Pulmonary artery endothelial cell (primary cell): Measurements from ENCODE around the gene TNK2. TPM values are rescaled to one million over a fixed set of nuclear protein-coding genes. Genes with fewer than 3 reads are reported as not detected.
"Not testable (repeated sequence)": the region's sequence is repeated elsewhere in the genome, so short reads cannot be mapped to it uniquely, and the experiment has no call there.

Source experiments
- DNase-seq: peaks from one replicate; pipeline ENCODE4 v3.0.0-alpha.2; 2011; ENCODE audit warnings: low read depth, low spot score
- total RNA-seq: library from RNA; depleted of rRNA; stranded (reverse); fragments of >200 nt; gene quantifications from 2 replicates; pipeline ENCODE4 v1.2.3, GENCODE V29; 2014

TNK2 gene
- total RNA-seq, result 8.0 and 10.5 TPM in 2 replicates

DNA sequence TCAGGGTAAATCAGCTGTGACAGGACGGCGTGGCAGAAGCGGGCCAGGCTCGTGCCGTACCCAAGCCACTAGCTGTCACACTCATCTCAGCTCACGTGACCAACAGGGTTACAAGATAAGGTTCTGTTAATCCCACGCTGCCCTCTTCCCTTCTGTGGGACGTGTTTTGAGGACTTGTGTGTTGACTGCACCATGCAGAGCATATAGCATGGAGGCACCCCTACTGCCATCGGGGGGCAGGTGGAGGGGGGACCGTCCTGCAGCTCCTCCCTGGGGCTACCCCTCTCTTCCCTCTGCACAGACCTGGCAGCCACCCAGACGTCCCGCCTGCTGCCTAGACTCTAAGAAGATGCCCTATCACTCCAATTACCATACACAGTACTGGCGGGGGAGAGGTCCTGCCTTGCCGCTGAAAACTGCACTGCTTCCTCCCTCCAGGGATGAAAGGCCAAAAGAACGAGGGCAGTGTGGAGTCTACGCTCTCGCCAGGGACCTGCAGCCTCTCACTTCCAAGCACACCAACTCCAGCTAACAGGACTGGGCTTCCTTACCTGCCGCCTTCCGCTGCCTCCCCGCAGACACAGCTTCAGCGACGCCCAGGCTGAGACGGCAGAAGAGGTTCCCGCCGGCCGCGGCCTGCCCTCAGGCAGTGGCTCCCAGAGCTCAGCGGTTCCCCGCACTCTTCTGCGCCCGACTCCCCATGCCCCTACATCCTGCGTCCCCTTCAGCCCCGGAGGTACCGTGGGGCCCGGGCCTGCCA is at the start of gene TNK2:
Gene TNK2, minus strand, starts transcription at position 618 of the 760 bp plus-strand sequence. CDS start 19,963 bp downstream, outside the sequence.
- DNase-seq, result no peak

DNA sequence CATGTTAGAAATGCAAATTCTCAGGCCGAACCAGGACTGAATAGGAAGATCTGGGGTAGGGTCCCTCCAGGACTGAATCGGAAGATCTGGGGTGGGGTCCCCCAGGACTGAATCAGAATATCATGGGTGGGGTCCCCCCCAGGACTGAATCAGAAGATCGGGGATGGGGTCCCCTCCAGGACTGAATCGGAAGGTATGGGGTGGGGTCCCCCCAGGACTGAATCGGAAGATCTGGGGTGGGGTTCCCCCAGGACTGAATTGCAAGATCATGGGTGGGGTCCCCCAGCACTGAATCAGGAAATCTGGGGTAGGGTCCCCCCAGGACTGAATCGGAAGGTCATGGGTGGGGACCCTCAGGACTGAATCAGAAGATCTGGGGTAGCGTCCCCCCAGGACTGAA is 48.2 kb upstream of the TNK2 start:
- DNase-seq, result no peak

DNA sequence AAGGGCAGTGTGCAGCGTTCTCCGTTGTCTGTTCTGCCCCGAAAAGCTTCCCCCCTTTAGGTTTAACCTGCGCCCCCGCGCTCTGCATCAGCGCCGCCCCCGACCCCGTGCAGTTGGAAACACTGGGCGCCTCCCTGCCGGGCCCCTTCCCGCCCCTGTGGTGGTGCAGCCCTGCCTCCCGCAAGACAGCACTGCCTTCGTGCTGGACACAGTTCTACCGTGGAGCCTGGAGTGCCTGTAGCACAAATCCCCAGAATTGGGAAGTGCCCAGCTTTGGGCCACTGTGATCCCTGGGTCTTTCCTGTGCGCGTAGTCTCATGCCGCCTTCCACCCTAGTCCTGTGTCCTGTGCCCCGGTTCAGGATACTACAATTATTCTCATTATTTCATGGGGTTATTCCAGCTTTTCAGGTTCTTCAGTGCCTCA is 47.1 kb upstream of the TNK2 start:
- not testable (repeated sequence) for DNase-seq

DNA sequence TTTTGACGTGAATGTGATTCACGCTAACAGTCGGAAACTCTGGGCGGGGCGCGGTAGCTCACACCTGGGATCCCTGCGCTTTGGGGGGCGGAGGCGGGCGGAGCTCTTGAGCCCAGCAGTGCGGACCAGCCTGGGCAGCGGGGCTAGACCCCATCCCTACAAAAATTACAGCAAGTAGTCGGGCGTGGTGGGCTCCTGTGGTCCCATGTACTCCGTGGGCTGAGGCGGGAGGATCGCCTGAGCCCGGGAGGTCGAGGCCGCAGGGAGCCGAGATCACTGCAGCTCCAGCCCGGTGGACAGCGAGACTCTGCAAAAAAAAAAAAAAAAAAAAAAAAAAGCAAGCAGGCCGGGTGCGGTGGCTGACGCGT is 46.4 kb upstream of the TNK2 start:
- DNase-seq, result not testable (repeated sequence)

DNA sequence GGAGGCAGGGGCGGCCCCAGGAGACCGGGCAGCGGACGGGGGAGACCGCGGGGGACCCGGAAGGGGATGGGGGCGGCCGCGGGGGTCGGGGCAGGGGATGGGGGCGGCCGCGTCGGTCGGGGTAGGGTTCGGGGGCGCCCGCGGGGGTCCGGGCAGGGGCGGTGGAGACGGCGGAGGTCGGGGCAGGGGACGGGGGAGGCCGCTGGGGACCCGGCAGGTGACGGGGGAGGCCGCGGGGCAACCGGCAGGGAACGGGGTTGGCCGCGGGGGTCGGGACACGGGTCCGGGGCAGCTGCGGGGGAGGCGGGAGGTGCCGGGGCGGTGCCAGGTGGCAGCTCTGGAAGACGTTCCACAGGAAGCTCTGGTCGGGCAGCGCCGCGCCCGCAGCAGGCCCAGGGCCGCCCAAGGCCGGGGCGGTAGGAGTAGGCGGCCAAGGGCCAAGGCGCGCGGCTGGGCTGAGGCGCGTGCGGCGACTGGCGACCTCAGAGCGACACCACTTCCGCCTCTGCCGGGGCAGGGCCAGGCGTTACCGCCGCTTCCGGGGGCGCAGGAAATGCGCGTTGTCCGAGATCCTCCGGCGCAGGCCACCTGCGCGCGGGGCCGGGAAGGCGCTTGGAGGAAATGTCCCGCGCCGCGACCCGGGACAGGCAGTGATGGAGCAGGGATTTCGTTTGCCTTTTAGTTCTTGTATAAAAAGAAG is 45.9 kb upstream of the TNK2 start:
- not testable (repeated sequence) for DNase-seq

DNA sequence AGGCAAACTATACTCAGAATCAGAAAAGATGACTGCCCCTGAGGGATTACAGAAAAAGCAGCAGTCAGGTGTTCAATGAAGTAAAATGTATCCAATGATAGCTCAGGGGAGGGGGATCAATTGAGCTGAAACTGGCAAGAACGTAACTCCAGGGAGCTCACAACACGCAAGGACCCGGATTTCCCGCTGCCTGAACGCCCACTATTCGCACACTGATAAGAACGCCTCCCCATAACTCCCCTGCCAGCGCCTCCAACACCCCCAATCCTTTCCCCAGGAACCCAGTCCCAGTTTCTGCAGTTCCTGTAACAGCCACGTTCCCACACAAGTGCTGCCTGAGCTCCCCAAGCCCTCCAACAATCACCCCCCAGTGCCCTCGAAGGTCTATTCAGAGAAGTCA is 44.2 kb upstream of the TNK2 start:
- DNase-seq, result not testable (repeated sequence)

DNA sequence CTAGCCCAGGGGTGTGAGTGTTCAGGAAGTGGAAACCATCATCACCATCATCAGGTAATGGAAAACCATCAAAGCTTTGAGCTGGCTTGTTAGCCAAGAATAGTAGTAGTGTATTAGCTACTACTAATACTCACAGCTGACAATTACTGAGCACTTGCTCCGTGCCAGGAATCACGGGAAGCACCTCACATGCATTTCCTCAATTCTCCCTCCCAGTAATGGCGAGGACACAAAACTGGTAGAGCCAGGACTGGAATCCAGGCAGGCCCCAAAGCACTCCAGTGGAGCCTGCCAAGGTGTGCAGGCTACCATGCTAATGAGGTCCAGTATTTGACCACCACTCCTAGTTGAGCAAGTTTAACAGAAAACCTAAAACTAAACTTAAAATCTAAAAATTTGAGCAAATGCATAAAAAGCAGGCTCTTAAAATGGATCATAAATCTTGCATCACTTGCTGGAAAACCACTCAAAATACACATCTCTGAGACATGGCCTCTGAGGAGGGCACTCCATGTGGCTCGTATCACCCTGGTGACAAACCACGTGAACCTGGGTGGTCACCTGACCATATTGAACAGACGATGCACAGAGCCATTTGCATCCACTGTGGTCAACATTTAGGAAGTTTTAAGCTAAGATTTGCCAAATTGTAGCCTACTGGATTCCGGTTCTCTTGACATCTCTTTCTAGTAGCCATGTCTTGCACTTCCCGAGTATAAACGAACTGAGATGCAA is 43.3 kb upstream of the TNK2 start:
- DNase-seq, result not testable (repeated sequence)

DNA sequence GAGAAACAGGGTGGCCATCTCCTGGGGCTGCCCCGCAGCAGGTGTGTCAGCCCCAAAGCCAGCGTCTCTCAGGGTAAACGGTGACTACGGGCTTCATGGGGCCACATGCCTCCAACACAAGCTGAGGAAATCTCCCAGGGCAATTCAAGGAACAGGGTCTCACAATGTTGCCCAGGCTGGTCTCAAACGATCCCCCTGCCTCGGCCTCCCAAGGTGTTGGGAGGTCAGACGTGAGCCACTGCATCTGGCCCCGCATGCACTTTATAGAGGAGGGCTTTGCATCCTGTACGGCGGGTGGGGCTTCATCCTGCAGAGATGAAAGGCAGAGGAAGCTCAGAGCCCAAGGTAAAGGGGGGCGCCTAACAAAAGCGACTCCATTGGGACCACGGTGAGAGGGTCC is 42.4 kb upstream of the TNK2 start:
- not testable (repeated sequence) for DNase-seq

DNA sequence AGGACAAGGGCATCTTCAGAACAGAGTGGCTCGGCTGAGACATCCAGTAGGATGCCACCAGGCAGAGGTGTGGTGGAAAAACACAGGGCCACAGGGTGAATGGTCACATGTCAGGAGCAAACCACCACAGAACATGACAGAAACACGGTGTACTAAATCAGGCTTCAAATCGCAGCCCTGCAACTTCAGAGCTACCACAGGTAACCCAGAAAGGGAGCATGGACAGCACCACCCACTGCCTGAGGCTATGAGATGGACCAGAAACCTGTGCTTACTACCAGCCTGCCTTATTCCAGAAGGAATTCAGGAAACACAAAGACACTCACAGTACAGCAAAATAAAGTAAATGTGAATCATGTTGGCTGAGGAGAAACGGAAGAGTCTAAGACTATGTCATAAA is 41.8 kb upstream of the TNK2 start:
- DNase-seq, result not testable (repeated sequence)

DNA sequence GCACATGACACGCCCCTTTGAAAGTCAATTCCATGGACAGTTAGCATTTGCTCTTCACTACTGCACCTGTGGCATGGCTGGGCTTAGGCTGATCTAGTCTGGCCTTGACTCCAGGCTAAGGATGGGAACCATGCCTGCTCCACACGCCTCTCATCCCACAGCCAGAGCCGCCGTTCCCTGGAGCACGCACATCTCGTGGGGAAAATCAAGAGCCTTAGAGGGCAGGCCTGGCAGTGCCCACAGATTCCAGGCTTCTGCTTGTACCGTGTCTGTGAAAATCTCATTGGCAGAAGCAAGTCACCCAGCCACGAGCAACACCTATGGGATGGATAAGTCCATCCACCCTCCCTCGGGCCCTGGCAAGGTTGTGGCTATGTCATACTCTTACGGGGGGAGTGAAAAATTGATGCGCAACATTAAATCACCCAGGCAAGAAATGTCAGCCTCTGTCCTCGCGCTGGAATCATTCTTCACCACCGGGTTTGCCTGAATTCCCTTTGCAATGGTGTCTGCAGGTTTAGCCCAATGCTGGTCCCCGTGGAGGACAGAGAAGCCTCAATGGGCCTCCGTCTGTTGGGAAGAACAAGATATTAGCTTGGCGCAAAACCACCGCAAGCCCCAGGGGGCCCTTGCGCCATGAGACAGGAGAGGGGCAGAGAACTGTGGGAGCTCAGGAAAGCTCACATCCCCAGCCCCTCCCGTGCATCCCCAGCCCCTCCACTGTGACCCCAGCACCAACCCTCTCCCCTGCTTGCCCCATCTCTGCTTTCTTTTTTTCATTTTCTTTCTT is 38.8 kb upstream of the TNK2 start:
- DNase-seq, result not testable (repeated sequence)

DNA sequence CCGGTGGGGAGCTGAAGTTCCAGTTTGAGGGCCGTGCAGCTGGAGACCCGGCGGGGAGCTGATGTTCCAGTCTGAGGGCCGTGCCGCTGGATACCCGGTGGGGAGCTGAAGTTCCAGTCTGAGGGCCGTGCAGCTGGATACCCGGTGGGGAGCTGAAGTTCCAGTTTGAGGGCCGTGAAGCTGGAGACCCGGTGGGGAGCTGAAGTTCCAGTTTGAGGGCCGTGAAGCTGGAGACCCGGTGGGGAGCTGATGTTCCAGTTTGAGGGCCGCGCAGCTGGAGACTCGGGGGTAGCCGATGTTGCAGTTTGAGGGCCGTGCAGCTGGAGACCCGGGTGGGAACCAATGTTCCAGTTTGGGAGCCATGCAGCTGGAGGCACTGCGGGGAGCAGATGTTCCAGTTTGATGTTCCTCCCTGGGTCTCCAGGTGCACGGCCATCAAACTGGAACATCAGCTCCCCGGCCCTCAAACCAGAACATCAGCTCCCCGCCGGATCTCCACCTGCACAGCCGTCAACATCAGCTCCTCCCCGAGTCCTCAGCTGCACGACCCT is 33.0 kb upstream of the TNK2 start:
- DNase-seq, result not testable (repeated sequence)

DNA sequence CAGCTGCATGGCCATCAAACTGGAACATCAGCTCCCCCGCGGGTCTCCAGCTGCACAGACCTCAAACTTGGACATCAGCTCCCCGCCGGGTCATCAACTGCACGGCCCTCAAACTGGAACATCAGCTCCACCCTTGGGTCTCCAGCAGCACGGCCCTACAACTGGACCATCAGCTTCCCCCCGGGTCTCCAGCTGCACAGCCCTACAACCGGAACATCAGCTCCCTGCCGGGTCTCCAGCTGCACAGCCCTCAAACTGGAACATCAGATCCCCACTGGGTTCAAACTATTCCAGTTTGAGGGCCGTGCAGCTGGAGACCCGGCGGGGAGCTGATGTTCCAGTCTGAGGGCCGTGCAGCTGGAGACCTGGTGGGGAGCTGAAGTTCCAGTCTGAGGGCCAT is 32.5 kb upstream of the TNK2 start:
- not testable (repeated sequence) for DNase-seq

DNA sequence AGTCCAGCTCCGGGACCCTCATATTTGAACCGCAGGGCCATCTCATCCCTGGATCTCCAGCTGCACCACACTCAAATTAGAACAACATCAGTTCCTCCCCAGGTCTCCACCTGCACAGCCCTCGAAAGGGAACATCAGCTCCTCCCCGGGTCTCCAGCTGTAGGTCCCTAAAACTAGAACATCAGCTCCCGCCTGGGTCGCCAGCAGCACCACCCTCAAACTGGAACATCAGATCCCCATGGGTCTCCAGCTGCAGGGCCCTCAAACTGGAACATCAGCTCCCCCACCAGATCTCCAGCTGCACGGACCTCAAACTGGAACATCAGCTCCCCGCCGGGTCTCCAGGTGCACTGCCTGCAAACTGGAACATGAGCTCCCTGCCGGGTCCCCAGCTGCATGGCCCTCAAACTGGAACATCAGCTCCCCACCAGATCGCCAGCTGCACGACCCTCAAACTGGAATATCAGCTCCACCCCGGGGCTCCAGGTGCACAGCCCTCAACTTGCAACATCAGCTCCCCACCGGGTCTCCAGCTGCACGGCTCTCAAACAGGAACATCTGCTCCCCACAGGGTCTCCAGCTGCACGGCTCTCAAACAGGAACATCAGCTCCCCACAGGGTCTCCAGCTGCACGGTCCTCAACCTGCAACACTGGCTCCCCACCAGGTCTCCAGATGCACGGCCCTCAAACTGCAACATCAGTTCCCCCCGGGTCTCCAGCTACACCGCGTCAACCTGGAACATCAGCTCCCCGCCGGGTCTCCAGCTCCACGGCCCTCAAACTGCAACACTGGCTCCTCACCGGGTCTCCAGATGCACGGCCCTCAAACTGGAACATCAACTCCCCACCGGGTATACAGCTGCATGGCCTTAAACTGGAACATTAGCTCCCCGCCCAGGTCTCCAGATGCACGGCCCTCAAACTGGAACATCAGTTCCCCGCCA is 31.4 kb upstream of the TNK2 start:
- not testable (repeated sequence) for DNase-seq

DNA sequence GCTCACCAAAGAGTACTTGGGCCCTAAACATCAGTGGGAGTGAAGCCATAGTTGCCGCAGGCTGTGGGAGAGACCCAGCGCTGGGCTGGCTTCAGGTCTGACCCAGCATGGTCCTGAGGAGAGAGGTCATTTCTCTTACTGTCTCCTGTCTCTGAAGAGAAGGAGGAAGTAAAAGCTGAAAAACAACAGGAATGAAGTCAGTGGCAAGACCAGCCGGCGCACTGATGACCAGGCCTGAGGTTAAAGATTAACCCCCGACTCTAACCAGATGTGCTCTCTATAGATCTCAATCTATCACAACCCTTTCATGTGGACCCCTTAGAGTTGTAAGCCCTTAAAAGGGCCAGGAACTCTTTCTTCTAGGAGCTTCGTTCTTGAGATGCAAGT is 24.7 kb upstream of the TNK2 start:
- not testable (repeated sequence) for DNase-seq

DNA sequence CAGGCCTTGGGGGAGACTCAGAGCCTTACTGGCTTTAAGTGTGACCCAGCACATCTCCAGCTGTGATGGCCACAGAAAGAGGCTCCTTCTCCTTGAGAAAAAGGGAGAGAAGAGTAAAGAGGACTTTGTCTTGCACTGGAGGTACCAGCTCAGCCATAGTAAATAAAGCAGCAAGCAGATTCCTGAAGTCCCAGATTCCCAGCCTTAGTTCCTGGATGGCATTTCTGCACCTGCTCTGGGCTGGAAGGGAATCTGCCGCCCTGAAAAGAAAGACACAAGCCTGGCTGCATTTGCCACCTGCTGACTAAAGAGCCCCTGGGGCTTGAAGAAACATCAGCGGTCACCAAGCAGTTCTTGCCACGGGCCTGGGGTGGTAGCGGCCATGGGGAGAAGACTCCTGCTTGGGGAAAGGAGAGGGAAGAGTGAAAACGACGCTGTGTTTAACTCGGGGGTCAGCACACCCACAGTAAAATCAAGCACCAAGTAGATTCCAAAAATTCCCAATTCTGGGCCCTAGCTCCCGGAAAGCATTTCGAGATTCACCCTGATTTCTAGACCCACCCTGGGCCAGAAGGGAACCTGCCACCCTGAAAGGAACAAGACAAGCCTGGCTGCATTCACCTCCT is 24.2 kb upstream of the TNK2 start:
- DNase-seq, result no peak

DNA sequence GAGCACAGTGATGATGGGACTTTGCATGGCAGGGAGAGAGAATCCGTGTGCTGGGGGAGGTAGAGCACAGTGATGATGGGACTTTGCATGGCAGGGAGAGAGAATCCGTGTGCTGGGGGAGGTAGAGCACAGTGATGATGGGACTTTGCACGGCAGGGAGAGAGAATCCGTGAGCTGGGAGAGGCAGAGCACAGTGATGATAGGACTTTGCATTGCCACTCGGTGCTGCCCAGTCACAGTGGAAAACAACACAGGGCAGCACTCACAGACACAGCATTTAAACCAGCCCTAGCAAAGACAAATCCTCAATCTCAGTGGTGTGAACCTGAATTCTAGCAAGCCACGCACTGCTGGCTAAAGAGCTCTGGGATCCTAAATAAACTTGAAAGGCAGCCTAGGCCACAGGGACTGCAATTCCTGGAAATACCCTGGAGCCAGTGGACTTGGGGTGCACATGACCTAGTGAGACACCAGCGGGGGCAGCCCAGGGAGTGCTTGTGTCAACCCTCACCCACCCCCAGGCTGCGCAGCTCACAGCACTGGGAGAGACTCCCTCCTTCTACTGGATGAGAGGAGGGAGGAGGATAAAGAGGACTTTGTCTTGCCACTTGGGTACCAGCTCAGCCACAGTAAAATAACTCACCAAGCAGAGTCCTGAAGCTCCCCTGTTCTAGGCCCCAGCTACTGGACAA is 23.4 kb upstream of the TNK2 start:
- DNase-seq, result no peak

DNA sequence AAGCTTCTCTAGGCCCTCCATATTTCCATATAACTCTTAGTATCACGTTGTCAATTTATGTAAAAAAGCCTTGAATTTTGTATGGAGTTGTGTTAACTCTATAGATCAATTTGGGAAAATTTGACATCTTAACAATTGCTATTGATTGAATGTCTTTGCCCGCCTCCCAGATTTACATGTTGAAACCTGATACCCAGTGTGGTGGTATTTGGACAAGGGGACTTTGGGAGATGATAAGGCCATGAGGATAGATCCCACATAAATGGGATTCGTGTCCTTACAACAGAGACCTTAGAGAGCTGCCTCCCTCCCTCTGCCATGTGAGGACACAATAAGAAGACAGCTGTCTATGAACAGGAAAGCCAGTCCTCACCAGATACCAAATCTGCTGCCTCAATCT is 21.1 kb upstream of the TNK2 start:
- DNase-seq, result no peak

DNA sequence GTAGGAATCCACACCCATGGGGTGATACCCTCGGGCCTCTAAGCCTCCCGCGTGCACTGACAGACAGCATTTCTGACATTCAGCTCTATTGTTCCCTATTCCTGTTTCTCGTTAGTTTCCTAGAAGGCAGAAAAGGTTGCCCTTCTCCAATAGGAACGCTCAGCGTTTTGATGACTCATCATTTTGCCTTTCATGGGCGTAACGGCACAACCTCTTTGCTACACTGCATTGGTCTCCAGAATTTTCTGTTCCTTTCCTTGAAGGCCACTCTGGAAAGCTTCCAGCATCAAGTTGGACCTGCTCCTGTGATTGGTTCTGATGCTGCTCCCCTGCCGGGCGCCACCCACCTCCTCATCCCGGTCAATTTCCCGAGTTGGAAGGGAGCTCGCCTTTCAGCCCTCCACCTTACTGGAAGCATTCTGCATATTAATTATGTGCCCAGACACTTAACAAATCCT is 13.0 kb upstream of the TNK2 start:
- no peak for DNase-seq

DNA sequence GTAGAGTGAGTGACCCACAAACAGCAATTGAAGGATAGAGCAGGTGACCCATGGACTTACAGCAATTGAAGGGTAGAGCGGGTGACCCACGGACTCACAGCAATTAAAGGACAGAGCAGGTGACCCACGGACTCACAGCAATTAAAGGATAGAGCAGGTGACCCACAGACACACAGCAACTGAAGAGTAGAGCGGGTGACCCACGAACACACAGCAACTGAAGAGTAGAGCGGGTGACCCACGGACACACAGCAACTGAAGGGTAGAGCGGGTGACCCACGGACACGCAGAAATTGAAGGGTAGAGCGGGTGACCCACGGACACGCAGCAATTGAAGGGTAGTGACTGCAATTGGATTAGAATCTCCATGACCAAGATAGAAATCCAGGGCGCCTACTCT is 9.8 kb upstream of the TNK2 start:
- DNase-seq, result no peak
